Cerebellar cortex (tissue), 1 donor: ENCODE data around the gene VMP1.

ENCODE experiments used
- DNase-seq: peaks from one replicate; pipeline ENCODE4 v3.0.0-alpha.2; 2015; ENCODE audit warnings: low spot score

VMP1 gene

DNA sequence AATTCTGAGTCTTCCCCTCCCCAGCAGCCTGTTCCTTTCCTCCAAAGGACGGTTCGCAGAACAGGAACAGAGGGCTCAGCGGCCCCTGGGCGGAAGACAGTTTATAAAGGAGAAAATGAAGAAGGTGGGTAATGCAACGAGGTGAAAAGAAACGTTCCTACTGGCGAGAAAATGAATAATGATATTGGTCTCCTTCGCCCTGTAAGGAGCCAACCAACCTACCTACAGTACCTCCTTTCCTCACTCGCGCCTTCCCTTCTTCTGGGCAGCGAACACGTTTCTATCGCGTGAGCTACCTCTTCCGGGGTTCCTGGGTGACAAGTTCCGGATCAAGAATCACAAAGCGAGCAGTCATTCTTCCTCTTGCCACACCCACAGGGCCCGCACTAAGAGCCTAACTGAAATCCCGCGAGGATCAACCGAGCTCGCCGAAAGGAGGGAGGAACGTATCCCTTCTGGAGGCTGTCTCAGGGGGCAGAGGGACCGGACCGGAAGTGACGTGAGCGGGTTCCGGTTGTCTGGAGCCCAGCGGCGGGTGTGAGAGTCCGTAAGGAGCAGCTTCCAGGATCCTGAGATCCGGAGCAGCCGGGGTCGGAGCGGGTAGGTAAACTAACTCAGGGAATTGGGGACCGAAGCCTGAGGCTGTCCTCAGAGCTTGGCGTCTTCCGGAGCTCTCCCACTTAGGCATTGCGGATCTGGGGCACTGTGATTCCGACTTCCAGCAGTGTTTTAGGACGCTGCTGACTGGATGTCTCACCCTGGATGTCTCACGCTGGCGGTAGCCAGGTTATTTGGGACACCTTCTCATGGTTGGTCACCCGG lies at the start of gene VMP1, which contains the start of gene PTRH2:
Gene VMP1 (plus strand): TSS at position 506 of the 822 bp plus-strand sequence. CDS start 23,793 bp downstream, outside the sequence.
Gene PTRH2 (minus strand): TSS at position 282 of the 822 bp plus-strand sequence. CDS start 9,452 bp downstream, outside the sequence.
- DNase-seq = peak; percentile 100

DNA sequence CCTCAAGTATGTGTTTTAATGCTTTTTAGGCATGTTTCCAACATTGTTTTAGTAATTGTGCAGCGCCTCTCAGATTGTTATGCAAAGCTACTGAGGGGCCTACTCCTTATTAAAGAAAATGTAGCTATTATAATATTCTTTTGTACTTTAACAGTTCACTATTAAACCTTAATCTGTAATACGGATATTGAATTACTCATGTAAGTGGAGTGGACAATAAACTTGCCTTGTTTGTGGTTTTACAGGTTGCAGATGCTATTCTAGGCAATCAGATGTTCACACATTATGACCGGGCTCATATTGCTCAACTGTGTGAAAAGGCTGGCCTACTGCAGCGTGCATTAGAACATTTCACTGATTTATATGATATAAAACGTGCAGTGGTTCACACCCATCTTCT lies 41.2 kb upstream of the VMP1 start:
- no peak for DNase-seq

DNA sequence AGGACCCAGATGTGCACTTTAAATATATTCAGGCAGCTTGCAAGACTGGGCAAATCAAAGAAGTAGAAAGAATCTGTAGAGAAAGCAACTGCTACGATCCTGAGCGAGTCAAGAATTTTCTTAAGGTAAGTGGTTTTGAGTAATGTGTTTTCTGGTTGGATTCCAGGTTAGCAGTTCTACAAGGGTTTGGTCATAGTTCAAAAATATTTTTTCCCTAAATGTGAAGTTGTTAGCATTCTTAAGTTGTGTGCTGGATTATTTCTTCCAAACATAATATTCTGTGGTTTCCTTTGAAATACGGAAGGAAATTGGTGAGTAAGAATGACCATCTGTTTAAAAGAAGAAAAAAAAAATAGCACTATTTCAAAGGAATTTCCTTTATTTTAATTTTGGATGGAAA lies 38.6 kb upstream of the VMP1 start:
- no peak for DNase-seq

DNA sequence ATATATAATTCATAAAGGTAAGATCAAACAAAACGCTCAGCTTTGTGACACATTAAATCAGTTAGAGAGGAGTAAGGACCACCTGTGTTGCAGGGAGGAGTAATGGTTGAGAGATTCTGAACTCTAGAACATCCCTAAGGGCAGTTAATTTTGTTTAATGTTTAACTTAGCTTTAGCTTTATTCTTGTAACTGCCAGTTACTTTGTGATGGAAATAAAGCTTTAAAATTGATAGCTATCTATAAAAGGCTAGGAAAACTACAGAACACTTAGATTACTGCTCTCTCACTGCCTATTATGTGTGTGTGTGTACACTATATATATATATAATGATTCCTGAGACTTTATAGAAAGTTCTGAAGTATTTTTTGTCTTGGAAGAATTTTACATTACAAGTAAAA lies 38.0 kb upstream of the VMP1 start:
- DNase-seq = no peak

- no peak for DNase-seq
These were observed 37.5 kb upstream of the VMP1 start for GRCh38 chr17:59669944-59670343.

DNA sequence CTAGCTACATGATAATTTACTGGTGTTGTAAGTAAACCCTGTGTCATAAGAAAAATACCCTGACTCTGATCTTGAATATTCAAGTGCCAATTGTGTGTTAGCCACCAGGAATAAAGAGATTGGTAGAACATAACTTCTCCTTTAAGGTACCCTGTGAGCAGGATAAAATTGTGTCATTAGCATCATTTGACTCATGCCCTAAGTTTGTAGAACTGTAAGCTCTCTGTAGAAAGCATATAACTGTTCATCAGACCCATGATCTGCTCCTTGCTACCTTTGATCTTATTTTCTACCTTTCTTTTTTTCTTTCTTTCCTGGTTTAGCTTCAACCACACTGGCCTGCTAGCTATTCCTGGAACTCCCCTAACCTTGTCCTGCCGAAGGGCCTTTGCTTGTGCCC lies 36.1 kb upstream of the VMP1 start:
- no peak for DNase-seq

DNA sequence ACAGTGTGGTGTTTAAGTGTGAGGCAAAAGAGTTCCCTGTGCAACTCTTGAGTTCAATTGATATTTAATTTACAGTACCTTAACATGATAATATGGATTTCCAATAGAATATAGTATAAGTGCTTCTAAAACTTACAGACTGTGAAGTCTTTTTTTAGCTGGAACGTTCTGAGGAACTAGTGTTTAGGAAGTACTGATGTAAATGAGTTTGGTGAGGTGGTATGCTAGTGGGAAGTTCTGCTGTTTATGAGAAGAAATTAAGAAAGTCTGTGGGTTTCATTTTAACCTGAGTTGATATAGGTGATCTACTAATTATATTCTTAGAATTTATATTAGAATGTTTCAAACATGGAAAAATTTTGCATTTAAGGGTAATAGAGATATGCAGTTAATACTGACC lies 32.2 kb upstream of the VMP1 start:
- no peak for DNase-seq

DNA sequence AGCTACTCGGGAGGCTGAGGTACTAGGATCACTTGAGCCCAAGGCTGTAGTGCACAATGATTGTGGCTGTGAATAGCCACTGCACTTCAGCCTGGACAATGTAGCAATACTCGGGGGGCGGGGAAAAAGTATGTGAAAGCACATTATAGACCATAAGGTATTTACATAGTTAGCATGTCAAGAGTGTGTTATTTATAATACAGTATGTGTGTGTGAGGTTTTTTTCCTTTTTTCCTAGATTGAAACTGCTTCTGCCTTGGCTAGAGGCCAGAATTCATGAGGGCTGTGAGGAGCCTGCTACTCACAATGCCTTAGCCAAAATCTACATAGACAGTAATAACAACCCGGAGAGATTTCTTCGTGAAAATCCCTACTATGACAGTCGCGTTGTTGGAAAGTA lies 30.7 kb upstream of the VMP1 start:
- DNase-seq = no peak

- DNase-seq = no peak
These were observed 28.5 kb upstream of the VMP1 start for GRCh38 chr17:59678918-59679317.

DNA sequence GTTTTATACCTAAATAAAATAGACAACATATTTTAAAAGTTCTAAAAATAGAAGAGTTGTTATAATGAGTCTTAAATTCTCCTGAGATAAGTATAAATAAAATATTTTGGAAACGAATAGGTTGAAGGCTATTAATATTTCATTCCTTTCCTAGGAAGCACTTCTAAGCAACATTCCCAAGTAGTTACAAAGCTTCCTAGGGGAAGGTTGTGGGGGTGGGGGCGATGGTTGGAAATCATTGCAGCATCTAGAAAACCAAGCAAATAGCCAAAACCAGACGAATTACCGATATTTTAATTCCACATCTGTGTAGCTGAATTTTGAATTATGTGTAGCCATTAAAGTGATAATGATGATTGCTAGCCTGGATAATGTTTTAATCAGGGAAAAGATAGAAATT lies 27.1 kb upstream of the VMP1 start:
- DNase-seq = no peak

DNA sequence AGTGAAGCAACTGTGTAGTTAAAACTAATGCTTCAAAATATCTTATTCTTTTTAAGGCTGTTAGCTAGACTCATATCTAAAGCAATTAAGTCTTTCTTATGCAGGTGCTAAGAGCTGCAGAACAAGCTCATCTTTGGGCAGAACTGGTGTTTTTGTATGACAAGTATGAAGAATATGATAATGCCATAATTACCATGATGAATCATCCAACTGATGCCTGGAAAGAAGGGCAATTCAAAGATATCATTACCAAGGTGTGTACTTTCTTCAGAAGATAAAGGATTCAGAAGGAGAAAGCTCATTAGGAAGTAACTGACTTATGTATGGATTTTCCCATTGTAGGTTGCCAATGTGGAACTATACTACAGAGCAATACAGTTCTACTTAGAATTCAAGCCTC lies 24.2 kb upstream of the VMP1 start:
- DNase-seq = no peak

- DNase-seq = no peak
These were observed 22.5 kb upstream of the VMP1 start for GRCh38 chr17:59684967-59685366.

DNA sequence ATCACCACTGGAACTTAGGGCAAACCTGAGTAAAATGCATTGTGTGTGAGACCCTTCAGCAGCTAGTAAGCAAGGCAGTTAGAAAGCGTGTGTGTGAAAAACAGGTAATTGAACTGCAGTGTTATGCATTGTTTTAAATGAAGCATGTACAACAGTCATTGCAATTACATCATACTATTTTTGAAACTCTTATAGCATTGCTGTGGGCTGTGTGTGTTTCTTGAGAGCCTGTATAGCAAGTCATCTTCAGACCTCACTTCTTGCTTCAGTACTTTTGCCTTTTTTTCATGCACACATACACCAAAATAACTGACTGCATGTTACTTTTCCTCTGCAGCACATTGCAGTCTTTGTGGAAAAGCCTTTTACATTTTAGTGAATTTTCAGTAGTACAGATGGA lies 19.4 kb upstream of the VMP1 start:
- no peak for DNase-seq

- DNase-seq = no peak
These were observed 19.0 kb upstream of the VMP1 start for GRCh38 chr17:59688496-59688895.

- no peak for DNase-seq
These were observed 13.9 kb upstream of the VMP1 start for GRCh38 chr17:59693582-59693981.

DNA sequence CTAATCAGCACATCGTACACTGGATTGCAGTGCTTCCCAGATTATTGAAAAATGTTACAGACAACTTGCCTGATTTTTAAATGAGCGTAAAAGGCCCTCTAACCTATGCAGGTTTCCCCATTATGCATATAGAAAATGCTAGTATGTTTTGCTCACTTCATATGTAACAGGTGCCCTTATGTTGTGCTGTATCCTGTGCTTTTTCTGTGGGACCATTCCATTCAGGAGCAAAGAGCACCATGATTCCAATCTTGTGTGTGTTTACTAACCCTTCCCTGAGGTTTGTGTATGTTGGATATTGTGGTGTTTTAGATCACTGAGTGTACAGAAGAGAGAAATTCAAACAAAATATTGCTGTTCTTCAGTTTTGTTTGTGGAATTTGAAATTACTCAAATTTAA lies 13.1 kb upstream of the VMP1 start:
- DNase-seq = no peak

DNA sequence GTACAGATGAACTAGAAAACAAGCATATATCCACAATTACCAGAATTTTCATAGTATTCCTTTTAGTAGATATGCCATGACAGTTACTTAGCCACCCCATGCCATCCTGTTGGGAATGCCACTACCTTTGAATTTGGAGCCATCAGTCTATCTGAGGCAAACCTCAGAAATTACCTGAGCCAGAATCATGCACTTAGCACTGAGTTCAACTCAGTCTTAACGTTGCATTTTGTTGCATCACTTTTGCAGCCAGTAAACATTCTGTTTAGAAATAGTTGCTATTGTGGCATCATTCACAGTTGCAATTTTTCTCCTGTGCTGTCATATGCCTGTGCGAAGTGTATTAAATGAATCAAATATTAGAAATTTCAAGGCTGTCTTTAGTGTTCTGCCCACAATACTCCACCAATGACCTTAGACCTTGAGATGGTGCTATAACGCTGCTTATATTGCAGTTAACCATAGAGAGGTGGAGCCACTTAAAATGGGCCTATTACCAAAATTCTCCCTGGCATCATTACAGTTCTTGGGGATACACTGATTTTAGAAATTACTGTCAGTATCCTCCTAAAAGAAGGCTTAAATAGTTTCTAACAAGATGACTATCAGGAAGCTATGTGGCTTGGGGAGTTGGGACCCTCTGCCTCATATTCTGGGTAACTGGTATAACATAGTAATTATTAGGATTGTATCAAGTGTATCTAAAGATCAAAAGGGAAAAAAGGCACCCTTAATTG lies 11.3 kb upstream of the VMP1 start:
- DNase-seq = no peak

GRCh38 chr17:59696682-59697277 lies 10.7 kb upstream of the VMP1 start:
- DNase-seq = no peak

DNA sequence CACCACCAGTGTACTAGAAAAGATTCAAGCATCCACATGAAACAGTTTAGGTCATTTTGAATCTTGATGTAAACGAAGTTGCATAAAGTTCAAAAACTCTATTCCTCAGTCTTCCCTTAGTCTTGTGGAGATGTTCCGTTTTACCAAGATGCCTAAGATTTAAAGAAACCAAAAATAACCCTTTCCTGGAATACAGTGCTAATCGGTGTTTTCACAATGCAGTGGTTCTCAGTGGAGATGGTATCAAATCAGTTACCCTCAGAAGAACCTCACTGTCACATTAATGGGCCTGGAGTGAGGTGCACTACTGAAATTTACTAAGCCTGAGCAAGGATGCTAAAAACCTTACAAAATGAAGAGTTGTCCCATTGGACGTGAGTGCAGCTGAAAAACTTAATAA lies 9.3 kb upstream of the VMP1 start:
- DNase-seq = no peak

GRCh38 chr17:59699218-59699617 lies 8.2 kb upstream of the VMP1 start:
- no peak for DNase-seq

DNA sequence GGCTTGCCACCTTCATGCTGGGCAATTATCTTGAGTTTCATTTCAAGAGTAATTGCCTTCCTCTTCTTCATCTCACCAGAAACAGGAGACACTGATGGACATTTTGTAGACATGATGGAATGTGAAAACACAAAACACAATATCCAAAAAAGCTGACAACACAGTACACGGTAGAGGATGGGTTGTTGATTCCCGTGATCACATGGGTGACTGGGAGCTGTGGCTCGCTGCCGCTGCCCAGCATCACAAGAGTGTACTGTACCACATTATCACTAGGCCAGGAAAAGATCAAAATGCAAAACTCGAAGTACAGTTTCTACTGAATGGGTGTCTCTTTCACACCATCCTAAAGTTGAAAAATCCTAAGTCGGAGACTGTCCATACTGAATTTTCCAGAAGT lies 7.7 kb upstream of the VMP1 start:
- no peak for DNase-seq

GRCh38 chr17:59702304-59702703 lies 5.2 kb upstream of the VMP1 start:
- DNase-seq = no peak

- DNase-seq = no peak
These were observed 547 bp downstream of the VMP1 start for GRCh38 chr17:59707971-59708430.
